HEK293T (cell line): ENCODE data around the gene USO1.

Source experiments
- ARNT ChIP-seq: fragments of 450-650 bp; IDR thresholded peaks from 2 replicates; pipeline ENCODE4 v1.6.1; 2017; ENCODE audit warnings: mild to moderate bottlenecking
- BHLHE40 ChIP-seq: fragments of 450-650 bp; IDR thresholded peaks from 2 replicates; pipeline ENCODE4 v1.6.1; 2016; ENCODE audit warnings: mild to moderate bottlenecking, moderate library complexity, borderline replicate concordance
- CTBP1 ChIP-seq: fragments of 450-650 bp; IDR thresholded peaks from 2 replicates; pipeline ENCODE4 v1.6.1; 2016; ENCODE audit warnings: borderline replicate concordance
- FOXM1 ChIP-seq: fragments of 450-650 bp; IDR thresholded peaks from 2 replicates; pipeline ENCODE4 v1.6.1; 2017; ENCODE audit warnings: mild to moderate bottlenecking, borderline replicate concordance
- HDGF ChIP-seq: fragments of 450-650 bp; IDR thresholded peaks from 2 replicates; pipeline ENCODE4 v1.6.1; 2017; ENCODE audit warnings: antibody characterized with exemption, borderline replicate concordance
- L3MBTL2 ChIP-seq: fragments of 450-650 bp; conservative IDR thresholded peaks from 2 replicates; pipeline ENCODE4 v1.6.1; 2016; ENCODE audit warnings: mild to moderate bottlenecking
- NFRKB ChIP-seq: fragments of 450-650 bp; IDR thresholded peaks from 2 replicates; pipeline ENCODE4 v1.6.1; 2016; ENCODE audit warnings: mild to moderate bottlenecking, moderate library complexity
- SP1 ChIP-seq: fragments of 450-650 bp; IDR thresholded peaks from 2 replicates; pipeline ENCODE4 v1.6.1; 2017
- SUZ12 ChIP-seq: fragments of 450-650 bp; IDR thresholded peaks from 2 replicates; pipeline ENCODE4 v1.6.1; 2016; ENCODE audit warnings: mild to moderate bottlenecking
- TARDBP ChIP-seq: fragments of 450-650 bp; IDR thresholded peaks from 2 replicates; pipeline ENCODE4 v1.6.1; 2016
- ZNF384 ChIP-seq: fragments of 450-650 bp; IDR thresholded peaks from 2 replicates; pipeline ENCODE4 v1.6.1; 2016

GRCh38 chr4:75821966-75822365 is 97.6 kb downstream of the USO1 start:
- TF ChIP-seq SUZ12 (no peak), TARDBP (no peak), BHLHE40 (no peak), SP1 (no peak), HDGF (no peak), NFRKB (no peak), CTBP1 (no peak), FOXM1 (no peak), ARNT (no peak), L3MBTL2 (no peak), ZNF384 (no peak)
